K562 (cell line): ENCODE data around the gene ETFBKMT. TPM values are rescaled to one million over a fixed set of nuclear protein-coding genes. Genes with fewer than 3 reads are reported as not detected.
A peak's percentile ranks its signal among the peaks of the same experiment; 100 is the strongest.
"Not testable (repeated sequence)": the region's sequence is repeated elsewhere in the genome, so short reads cannot be mapped to it uniquely, and the experiment has no call there.

Source experiments
- ATAC-seq: fragments of 200-7000 bp; cut with Tn5 transposase; 3 replicates; pipeline ENCODE4 v1.9.1; 2020; ENCODE audit warnings: moderate library complexity
- BruUV-seq: library from RNA; stranded (reverse); fragments of 400-500 nt; replicated peaks from 2 replicates; lab custom pipeline; 2021; lab: Mats Ljungman, UMichigan
- CTCF ChIA-PET: fragments of 300-600 bp; formaldehyde crosslinking; extraction: SDS; loops from one replicate; lab custom pipeline; 2021; ENCODE audit warnings: low intra/inter-chr PET ratio; lab: Yijun Ruan, JAX
- POLR2A ChIA-PET: fragments of 300-600, 350-650 bp; sonication (Branson Sonifier 250); formaldehyde crosslinking; extraction: SDS; loops from one replicate; lab custom pipeline; 2021; ENCODE audit warnings: antibody characterized with exemption, inconsistent platforms; lab: Yijun Ruan, JAX
- DNase-seq, 4 experiments: peaks; one replicate each; pipeline versions ENCODE4 v3.0.0 to v3.0.0-alpha.2; 2011 to 2018; ENCODE audit warnings: low spot score in 3 of 4, mixed read lengths in 3 of 4; ENCODE audit errors: extremely low read depth in 1 of 4
- FAIRE-seq: peaks from 2 replicates; lab custom pipeline; 2011; peaks lifted over from hg19 to GRCh38; lab: Jason Lieb, UNC
- H2AFZ ChIP-seq: 2 replicates; pipeline ENCODE4 v1.6.0; 2011; ENCODE audit warnings: low read depth, low read length, control low read depth, inconsistent platforms
- H3K27ac ChIP-seq: fragments of 200-600 bp; 3 replicates; pipeline ENCODE4 v1.8.0; 2011; ENCODE audit warnings: low read depth, mild to moderate bottlenecking, control low read depth, inconsistent platforms, low read length, moderate library complexity, mixed read lengths; ENCODE audit errors: extremely low read depth
- H3K27me3 ChIP-seq, 2 experiments: fragments of 300-600 bp in 1 of 2; 2 replicates in 1 of 2; 3 replicates in 1 of 2; pipeline versions ENCODE4 v1.6.0 to v1.8.0; 2011; ENCODE audit warnings: inconsistent platforms in 2 of 2, low read length in 2 of 2, mild to moderate bottlenecking in 1 of 2, mixed read lengths in 1 of 2, moderate library complexity in 1 of 2; ENCODE audit not compliant: control insufficient read depth in 2 of 2, insufficient read depth in 2 of 2
- H3K36me3 ChIP-seq: fragments of 300-600 bp; 3 replicates; pipeline ENCODE4 v1.8.0; 2011; ENCODE audit warnings: mild to moderate bottlenecking, low read length, inconsistent platforms; ENCODE audit not compliant: control insufficient read depth, insufficient read depth
- H3K4me1 ChIP-seq, 2 experiments: fragments of 200-600 bp in 1 of 2; replicated peaks in 1 of 2; 2 replicates in 1 of 2; 3 replicates in 1 of 2; pipeline versions ENCODE4 v1.5.1 to v1.8.0; 2011; ENCODE audit warnings: inconsistent platforms in 2 of 2, low read length in 2 of 2, mild to moderate bottlenecking in 1 of 2, mixed read lengths in 1 of 2, moderate library complexity in 1 of 2; ENCODE audit not compliant: control insufficient read depth in 2 of 2, insufficient read depth in 2 of 2
- H3K4me2 ChIP-seq: 2 replicates; pipeline ENCODE4 v1.6.1; 2011; ENCODE audit warnings: low read length, control low read depth, inconsistent platforms, mixed read lengths; ENCODE audit not compliant: insufficient read depth
- H3K4me3 ChIP-seq: fragments of 200-600 bp; sonication (generic), shearing (Covaris generic); 2 replicates; pipeline ENCODE4 v1.5.1; 2016; ENCODE audit warnings: control low read depth, inconsistent platforms
- H3K79me2 ChIP-seq: fragments of 200-600 bp; 3 replicates; pipeline ENCODE4 v1.8.0; 2011; ENCODE audit warnings: low read length, inconsistent platforms; ENCODE audit not compliant: control insufficient read depth, insufficient read depth
- H3K9ac ChIP-seq, 2 experiments: 2 replicates each; pipeline versions ENCODE4 v1.6.0 to v1.6.1; 2011; ENCODE audit warnings: low read depth in 2 of 2, low read length in 2 of 2, control low read depth in 1 of 2, inconsistent platforms in 1 of 2, mild to moderate bottlenecking in 1 of 2, mixed read lengths in 1 of 2; ENCODE audit not compliant: insufficient read depth in 1 of 2
- H3K9me1 ChIP-seq: one replicate; pipeline ENCODE4 v1.6.0; 2011; ENCODE audit warnings: inconsistent platforms, mild to moderate bottlenecking, low read length, moderate library complexity; ENCODE audit not compliant: control insufficient read depth, insufficient read depth
- H3K9me3 ChIP-seq: replicated peaks from 2 replicates; pipeline ENCODE4 v1.5.1; 2011; ENCODE audit warnings: low read depth, low read length, inconsistent platforms; ENCODE audit not compliant: control insufficient read depth, insufficient read depth
- H4K20me1 ChIP-seq: replicated peaks from 2 replicates; pipeline ENCODE4 v1.6.1; 2011; ENCODE audit warnings: low read length, inconsistent platforms, mixed read lengths; ENCODE audit not compliant: control insufficient read depth, insufficient read depth
- CBX3 ChIP-seq, 2 experiments: IDR thresholded peaks; 1 replicate in 1 of 2; 2 replicates in 1 of 2; pipeline ENCODE4 v1.6.1; 2012; ENCODE audit warnings: inconsistent platforms in 2 of 2, low read length in 2 of 2, borderline replicate concordance in 1 of 2, control low read depth in 1 of 2
- CBX5 ChIP-seq: IDR thresholded peaks from 2 replicates; pipeline ENCODE4 v1.6.1; 2014; ENCODE audit warnings: low read depth, borderline replicate concordance
- CHAMP1 ChIP-seq: fragments of 450-650 bp; IDR thresholded peaks from 2 replicates; pipeline ENCODE4 v1.6.1; 2016; ENCODE audit warnings: mild to moderate bottlenecking
- TRIM24 ChIP-seq, 2 experiments: fragments of 450-650 bp; IDR thresholded peaks; 2 replicates each; pipeline ENCODE4 v1.6.1; 2016
- TRIM28 ChIP-seq: fragments of 450-650 bp; IDR thresholded peaks from 2 replicates; pipeline ENCODE4 v1.6.1; 2017
- ZBTB33 ChIP-seq: sonication (generic); formaldehyde crosslinking; IDR thresholded peaks from 2 replicates; pipeline ENCODE4 v1.8.1; 2023; ENCODE audit warnings: mild to moderate bottlenecking, missing genetic modification reagents
- ZNF280A ChIP-seq: fragments of 450-650 bp; IDR thresholded peaks from 2 replicates; pipeline ENCODE4 v1.6.1; 2018; ENCODE audit warnings: mild to moderate bottlenecking, low read depth; ENCODE audit not compliant: partially characterized antibody
- ZNF445 ChIP-seq: fragments of 250-450 bp; sonication (Bioruptor Pico); IDR thresholded peaks from 2 replicates; pipeline ENCODE4 v1.4.0; 2020; ENCODE audit warnings: low read depth, mild to moderate bottlenecking, moderate library complexity
- WGBS: fragments of 100-300 bp; shearing (Covaris generic); methylation state at CpG from one replicate; pipeline ENCODE4 v1.1.6; 2016; ENCODE audit warnings: low coverage, mixed read lengths; ENCODE audit not compliant: insufficient coverage; ENCODE audit errors: missing lambda C conversion rate; 5-methylcytosine and 5-hydroxymethylcytosine counted together
- in situ Hi-C: fragments of 300-500 bp; cut with MboI; formaldehyde crosslinking; loops from 4 replicates; pipeline ENCODE4 v1.15.0; 2018; ENCODE audit warnings: inconsistent platforms, mixed read lengths
- intact Hi-C: fragments of 100-400 bp; cut with micrococcal nuclease; formaldehyde crosslinking; loops from 2 replicates; pipeline ENCODE4 v1.14.2; 2022
- polyA plus RNA-seq, 8 experiments: library from polyadenylated mRNA; depleted of rRNA in 4 of 8; stranded (reverse) in 5 of 8; unstranded in 3 of 8; fragments of >200 nt; fragmentation: Nextera tagmentation in 2 of 8; fragmentation: Illumina TruSeq in 1 of 8; extraction: Ambion mirVana in 2 of 8; extraction: Trizol in 1 of 8; gene quantifications; 2 replicates each; pipeline versions ENCODE4 v1.2.1 to v1.2.3, GENCODE V29; 2011 to 2014; ENCODE audit warnings: inconsistent platforms in 1 of 8, missing spikeins in 1 of 8
- total RNA-seq, 7 experiments: library from RNA; depleted of rRNA in 6 of 7; stranded (reverse); fragments of >200 nt in 6 of 7; fragmentation: Illumina TruSeq in 2 of 7; extraction: Trizol in 2 of 7; gene quantifications; 2 replicates each; pipeline versions ENCODE4 v1.2.1 to v1.2.3, GENCODE V29; 2011 to 2021; ENCODE audit warnings: low replicate concordance in 1 of 7

Gene ETFBKMT
- total and polyA plus RNA-seq, 9 of the 15 experiments (the other 6 are each of a cell fraction or from before 2014, with no cell fraction given) = 0.18 to 1.7 (median 0.96) TPM

GRCh38 chr12:31708118-31708517 is 48.6 kb downstream of the ETFBKMT start:
- CTCF ChIA-PET, H3K36me3 ChIP-seq, H3K9me1 ChIP-seq, FAIRE-seq, DNase-seq, H3K4me2 ChIP-seq, H3K4me1 ChIP-seq, H3K79me2 ChIP-seq, H2AFZ ChIP-seq, H3K9ac ChIP-seq, H4K20me1 ChIP-seq, BruUV-seq, H3K27me3 ChIP-seq, H3K9me3 ChIP-seq, in situ Hi-C loops, POLR2A ChIA-PET, H3K4me3 ChIP-seq, ATAC-seq, H3K27ac ChIP-seq, intact Hi-C loops: not testable (repeated sequence)
- 63% methylated on average over 7 of the region's 7 CpGs for WGBS
- TF ChIP-seq CBX5 = 0 out of 2 replicates have a peak, but pooled peaks have one; percentile 26
- peak; percentile 91 for TF ChIP-seq ZNF445 (CRISPR knock-in tag)
- peak; percentile 35 to 60; a peak in 2 of 4 replicates for TF ChIP-seq TRIM24 (IDR thresholded peaks at IDR 0.05)
- 0 out of 2 replicates have a peak, but pooled peaks have one; percentile 66 for TF ChIP-seq TRIM28
- TF ChIP-seq CHAMP1 = 0 out of 2 replicates have a peak, but pooled peaks have one; percentile 45
- peak; percentile 71 for TF ChIP-seq ZNF280A
- 0 out of 3 replicates have a peak, but pooled peaks of 1 of the 2 experiments have one; percentile 27 for TF ChIP-seq CBX3 (IDR thresholded peaks at IDR 0.05; ENCODE audit: borderline replicate concordance in 1 of 2, low read length in 2 of 2)
- TF ChIP-seq ZBTB33 (CRISPR knock-in tag) = peak; percentile 63; the same call in 1 of the 2 replicates
